ENCODE data around the gene MACC1. TPM values are rescaled to one million over a fixed set of nuclear protein-coding genes. Genes with fewer than 3 reads are reported as not detected.

Gene MACC1
- total and polyA plus RNA-seq, 2 experiments from 2014 or later, result 3.4 to 13.4 TPM

Other genes starting within 250 kb of the MACC1 start
- gene ITGB8, start 113.5 kb upstream of the MACC1 start, total RNA-seq (2014; rRNA removed; shearing (Covaris generic)), result 3.0 and 3.5 TPM in 2 replicates
- 0.71 and 0.77 TPM in 2 replicates for gene ITGB8, start 113.5 kb upstream of the MACC1 start, polyA plus RNA-seq (2016; fragmentation: Nextera tagmentation; extraction: Ambion mirVana)

Data from GM23338 (cell line).